GM19238 (cell line): ENCODE data around the gene NGDN.

Experiments
- DNase-seq: peaks from one replicate; pipeline ENCODE4 v3.0.0; 2011; ENCODE audit warnings: low spot score; ENCODE audit not compliant: insufficient read length

The NGDN gene

DNA sequence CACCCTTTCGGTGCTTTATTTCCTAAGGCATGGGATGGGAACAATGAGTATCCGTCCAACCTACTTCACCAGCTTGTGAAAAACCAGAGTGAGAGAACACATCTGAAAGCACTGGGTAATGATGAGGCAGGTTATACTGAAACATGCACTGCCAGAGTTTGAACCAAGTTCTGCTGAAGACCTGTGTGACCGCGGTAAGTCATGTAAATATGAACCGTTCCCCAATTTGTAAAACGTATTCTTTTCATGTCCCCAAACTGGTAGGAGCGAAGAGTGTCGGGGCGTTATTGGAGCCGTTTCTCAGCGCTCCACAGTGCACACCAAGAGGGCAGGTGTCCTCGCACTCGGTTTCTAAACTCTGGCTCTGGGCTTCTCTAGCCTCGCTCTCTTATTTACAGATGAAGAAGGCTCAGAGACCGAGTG lies 788 bp upstream of the NGDN start:
- no peak for DNase-seq

DNA sequence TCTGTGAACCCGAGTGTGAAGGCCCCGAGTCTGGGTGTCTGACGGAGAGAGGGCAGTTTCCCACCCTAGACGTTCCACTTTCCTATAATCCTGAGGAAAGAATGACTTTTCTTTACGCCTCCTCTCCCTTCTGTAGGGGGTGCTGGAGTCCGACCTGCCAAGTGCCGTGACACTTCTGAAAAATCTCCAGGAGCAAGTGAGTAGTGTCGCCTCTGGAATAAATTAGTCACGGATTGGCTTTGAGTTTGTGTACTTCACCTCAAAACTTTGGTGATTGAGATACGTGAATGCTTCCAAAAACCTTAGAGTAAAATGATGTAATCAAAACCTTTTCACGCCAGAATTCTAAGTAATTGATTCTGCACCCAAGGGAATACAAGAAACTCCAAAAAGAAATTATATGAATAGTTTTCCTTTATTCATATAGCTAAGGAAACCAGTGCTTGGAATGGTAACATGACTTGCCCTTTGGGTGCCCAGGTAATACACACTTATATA lies 452 bp downstream of the NGDN start:
- DNase-seq = no peak

DNA sequence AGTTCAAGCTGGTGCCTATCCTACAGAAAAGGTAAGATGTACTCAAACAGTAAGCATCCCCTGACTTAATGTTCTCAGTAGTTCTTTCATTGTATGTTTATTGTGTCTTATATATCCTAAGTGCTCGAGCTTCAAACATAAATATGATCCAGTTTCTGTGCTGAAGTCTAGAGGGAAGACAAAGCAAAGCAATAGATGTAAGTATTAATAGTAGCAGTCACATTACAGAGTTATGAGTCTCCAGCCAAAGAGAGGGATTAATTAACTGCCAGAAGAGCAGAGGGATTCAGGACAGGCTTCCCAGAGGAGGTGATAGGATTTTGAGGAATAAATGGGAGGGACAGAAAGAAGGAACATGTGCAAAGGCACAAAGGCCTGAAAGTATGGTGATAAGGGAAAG lies 1.4 kb downstream of the NGDN start:
- no peak for DNase-seq

DNA sequence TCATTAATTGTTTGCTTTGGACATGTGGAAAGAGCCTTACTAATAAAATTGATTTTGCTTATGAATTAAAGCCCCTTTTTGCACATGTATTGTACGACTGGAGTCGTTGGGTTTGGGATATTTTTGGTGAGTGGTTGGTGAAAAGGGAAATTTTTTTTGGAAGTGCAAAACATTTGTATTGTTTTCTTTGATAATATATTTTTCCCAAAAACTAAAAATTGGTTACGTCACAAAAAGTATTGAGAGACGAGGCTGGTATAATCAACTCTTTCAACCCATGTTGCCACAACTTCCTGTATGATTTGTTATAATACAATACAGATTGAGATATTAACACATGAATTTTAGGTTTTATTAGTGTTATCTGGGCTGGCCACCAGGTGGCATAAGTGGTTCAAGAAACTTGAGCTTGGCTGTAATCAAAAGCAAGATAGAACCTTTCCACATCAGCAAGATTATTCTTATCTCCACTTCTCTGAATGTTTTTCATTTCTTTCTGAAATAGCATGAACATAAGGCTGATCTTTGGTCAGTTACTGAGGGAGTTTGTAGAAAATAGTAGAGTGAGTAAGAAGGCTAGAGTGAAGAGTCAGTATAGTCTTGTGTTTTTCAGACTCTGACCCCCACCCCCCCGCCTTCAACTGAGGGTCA lies 8.7 kb downstream of the NGDN start:
- DNase-seq = peak; percentile 15

DNA sequence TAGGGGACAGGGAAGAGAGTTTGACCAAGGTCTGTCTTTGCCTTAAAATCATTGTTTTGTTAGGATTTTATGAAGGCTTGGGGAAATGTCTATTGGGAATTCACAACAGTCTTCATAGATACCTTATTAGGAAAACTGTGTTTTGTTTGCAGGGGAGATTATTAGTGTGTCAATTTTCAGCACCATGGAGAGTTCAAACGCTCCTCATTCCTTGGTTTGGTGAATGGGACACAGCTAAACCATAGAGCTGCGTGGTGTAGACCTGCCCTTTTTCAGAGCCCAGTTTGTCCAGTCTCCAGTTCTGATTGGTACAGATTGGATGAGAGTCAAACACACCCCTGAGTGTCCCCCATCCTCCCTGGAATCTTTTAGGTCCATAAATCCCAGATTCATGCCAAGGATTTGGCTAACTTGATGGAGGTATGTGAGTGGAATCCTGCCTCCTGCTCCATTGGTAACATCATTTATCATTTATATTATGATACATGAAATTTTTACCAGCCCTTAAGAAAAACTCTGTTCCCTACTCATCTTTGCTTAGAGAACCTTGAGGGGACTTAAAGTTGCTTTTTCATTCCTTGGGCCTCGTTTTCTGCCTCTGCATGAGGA lies 12.0 kb downstream of the NGDN start:
- no peak for DNase-seq

DNA sequence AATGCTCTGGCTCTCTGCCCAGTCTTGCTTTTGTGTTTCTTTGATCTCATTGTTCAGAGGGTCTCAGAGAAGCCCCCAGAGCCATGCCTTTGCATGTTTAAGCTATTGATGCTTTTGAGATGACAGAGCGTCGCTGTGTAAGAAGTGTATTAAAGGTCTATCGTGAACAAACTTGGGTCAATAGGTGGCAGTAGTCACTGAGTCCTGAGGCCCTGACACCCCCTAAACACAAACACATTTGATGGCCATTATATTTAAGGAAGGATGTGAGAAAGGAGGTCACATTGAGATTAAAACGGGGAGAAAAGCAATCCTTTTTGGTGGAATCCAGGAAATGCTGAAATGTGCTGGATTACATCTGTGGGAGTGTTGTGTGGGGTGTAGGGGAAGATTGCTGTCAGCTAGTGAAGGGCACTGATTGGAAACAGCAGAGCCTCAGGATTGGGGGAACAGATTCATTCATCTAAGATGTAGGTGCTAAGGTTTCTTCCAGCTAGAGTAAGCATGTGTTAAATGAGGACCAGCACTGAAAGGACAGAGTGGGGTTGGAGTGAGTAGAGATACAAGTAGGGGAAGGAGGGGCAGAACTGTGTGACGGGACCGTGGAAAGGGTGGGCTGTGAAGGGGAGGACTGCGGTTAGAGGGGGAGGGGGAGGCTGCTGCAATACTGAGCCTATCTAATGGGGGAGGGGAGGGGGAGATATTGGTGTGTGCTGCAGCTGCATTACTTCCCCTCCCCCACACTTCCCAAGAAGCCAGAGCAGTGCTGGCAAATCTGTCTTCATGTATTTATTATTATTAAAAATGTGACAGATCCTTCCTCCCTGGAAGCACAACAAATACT lies 12.7 kb downstream of the NGDN start:
- no peak for DNase-seq

DNA sequence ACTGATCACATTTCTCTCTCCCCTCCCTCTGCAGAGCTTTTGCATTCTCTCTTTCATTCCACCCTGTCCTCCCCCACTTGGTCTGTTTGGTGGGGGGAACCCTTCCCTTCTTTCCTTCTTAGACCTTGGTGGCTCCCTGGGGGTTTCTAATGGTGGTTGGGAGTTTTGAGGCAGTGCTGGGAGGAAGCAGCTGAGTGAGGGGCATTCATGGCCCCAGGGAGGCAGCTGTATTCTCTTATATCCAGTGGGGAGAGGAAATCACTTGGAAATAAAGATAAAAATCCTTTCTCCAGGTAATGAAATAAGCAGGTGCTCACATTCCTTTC lies 13.3 kb downstream of the NGDN start:
- no peak for DNase-seq

DNA sequence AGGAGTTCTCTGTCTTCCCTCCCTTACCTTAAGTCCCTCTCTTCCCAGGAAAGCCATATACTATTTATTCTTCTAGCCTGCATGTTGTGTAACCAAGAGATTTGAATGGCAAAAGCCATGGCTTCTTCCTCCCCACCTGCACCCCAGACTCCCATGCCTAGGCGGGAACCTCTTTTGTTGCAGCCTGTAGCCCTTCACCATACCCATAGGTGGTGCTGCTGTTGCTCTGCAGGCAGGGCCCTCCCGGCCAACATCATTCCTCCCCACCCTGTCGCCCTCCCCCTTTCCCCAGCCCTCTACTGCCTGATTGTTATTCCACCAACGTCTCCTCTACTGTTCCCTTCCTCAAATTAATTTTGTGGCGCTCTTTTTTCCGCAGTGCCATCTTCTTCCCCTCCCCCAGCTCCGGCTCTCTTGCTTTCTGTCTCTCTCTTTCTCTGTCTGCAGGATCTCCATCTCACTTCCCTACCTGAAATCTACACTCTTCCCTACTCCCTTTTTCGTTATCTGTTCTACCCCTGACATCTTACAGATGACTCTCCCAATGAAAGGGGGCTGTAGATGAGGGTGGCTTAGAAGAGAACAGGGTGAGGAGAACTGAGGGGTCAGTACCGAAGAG lies 13.8 kb downstream of the NGDN start:
- DNase-seq = no peak

DNA sequence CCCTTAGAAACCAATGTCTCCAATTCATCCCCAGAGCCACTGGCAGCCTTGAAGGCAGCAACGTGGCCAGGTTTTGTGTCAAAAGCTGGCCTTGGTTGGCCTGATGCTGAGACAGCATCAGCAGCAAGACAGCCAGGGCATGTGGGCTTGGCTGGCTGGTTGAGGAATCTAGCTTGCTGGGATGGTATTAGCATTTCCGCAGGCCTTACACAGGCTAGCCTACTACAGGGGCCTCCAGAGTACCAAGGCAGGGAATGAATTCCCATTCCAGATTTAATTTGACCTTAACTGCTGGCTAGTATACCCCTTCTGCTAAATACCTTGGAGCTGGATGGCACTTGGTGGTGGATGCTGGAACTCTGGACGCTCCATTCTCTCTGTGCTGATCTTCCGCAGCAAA lies 15.8 kb downstream of the NGDN start:
- DNase-seq = no peak

DNA sequence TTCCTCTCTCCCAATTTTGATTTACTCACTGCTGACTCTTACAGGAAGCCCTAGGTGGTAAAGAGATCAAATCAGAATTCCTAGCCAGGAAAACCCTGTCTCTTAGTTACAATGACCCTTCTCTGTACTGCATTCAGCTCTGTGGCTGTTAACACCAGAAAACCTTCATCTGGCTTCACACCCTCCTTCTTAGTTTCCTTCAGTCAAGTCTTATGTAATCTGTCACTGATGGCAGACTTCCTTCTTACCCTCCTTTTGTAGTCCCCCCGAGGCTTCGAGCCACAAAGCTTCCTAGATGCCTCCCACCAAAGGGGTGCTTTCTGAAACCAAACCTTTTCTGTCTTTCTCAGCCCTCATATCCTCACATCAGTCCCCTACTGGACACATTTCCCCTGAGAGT lies 16.5 kb downstream of the NGDN start:
- DNase-seq = no peak

DNA sequence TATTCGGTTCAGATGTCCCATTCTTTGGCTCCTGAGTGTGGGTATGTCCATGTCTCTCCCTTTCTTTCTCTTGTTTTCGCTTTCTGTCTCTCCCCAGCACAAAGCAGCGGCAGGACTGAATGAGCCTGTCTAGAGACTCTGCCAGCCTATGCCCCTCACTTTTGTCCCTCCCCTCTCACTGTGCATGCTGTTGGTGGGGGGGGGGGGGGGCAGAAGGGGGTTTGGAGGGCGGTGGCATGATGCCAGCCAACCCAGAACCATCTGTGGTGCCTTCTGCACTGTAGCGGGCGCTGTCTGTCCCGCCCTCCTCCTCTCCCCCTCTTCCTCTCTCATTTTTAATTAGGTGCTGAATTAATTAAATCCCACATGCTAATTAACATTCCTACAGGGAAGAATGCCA lies 17.7 kb downstream of the NGDN start:
- DNase-seq = no peak

DNA sequence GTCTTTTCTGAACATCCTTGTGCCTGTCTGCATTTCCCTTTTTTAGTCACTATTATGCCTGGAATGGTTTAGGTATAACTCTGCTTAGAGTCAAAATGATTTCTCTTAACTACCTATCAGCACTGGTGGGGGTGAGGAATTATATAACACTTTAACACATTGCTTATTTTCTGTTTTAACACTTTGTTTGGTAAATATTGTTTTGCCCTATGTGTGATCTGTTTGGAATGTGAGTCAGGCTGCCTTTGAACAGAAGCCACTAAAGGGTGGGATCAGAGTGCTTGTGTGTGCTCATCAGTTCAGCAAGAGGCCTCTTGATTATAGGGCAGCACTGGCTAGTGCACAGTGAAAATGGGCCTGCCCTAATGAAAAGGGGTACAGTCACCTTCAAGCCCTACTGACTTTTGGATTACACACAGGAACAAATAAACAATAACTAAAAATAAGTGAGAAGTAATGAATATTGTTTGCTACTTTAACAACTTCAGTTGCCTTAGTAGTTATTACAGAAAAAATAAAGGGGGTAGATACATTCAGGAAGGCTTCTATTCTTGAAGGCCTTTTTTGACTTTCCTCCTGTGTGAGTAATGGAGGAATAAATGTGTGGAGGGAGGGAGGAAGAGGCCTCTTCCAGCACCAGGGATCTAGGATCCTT lies 23.2 kb downstream of the NGDN start:
- no peak for DNase-seq

DNA sequence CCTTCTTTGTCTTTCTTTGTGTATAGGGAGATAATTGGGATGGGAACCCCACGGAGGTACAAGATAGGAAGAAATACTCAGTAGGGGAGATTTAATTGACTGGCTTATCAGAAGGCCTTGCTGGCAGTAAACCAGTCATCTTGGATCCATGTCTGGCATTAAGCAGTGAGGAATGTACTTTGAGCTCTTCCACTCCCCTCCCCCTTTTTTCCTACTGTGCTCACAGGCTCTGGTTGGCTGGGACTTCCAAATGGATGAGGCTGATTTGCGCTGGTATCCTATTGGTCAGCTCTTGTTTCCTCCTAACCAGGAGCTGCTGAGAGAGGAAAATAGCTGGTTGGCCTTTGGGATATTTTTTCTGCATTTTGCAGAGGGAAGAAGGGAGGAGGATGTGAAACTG lies 24.7 kb downstream of the NGDN start:
- DNase-seq = no peak

DNA sequence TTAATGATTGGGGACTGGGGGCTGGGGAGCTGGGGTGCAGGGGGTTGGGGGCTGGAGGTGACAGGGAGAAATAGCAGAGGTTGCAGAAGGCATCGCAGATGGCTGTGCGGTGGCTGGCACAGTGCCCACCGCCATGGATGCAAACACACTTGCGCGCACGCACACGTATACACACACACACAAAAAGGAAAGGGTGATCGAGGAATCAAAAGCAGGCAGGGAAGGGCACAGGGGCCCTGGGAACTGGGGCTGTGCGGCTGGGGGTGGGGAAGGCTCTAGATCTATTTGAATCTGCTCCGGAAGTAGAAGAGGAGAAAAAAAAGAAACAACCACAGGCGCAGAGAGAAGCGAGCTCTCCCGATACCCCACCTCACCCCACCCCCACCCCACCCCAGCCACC lies 42.7 kb downstream of the NGDN start:
- peak; percentile 31 for DNase-seq

DNA sequence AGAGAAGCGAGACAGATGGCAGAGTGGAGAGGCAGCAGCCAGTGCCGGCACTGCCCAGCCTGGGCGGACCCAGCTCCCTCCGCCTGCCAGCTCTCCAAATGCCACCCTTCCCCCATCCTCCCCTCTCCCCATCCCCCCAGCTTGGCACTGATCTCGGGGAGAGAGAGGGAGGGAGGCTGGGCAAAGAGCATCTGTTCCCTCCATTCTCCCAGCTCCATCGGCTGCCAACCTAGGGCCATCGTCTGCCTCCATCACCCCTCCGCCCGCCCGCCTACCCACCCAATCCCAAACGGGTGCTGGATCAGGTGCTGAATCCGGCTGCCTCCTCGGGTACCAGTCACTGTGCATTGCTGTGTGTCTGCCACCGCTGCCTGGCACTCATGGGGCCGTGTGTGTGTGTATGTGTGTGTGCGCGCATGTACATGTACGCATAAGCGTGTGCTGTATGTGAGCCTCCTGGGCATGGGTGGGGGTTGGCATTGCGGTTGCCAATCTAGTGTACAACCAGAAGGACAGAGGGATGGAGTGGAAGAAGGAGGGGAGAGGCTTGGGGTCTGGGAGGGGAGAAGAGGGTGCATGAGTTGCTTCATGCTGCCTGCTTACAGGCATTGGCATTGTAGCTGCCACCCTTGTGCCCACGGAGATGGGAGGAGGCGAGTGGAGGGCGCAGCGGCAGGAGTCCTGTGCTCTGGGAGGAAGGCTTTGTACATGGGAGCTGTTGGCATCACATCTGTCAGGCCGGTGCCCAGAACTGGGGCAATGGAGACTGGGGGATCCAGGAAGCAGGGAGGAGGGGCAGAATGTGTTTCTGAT lies 43.7 kb downstream of the NGDN start:
- no peak for DNase-seq

DNA sequence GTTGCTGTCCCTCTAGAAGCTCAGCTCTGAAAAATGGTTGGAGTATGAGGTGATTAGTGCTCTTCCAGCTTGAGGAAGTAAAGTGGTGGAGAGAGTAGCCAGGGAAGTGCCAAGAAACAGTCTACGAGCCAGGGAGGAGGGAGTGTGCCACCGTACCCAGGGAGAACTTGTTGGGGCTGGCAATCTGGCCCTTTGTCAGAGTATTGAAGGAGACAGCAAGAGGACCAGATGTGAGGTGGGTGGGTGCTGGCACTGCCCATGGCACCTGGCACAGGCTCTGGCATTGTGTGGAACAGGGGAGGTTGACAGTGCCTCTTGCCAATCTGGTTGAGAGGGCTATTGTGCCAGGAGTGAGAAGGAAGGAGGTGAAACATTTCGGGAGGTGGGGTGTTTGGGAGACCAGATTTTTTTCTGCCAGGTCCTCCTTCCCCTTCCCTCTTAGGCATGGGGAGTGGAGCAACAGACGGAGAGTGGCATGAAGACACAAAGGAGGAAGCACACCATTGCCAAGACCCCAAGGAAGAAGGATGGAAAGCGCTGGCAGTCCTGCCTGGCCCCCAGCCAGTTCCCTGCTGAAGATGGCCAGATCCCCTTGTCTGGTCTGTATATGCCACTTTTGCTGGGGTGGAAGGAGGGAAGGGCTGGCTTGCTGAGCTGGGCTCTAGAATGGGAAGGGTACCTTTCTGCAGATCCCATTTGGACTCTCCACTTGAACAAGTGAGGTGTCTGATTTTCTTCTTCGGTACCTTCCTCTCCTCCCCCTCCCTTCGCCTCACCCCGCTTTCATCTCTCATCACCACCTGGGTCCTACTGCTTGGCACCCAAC lies 44.5 kb downstream of the NGDN start:
- DNase-seq = no peak

DNA sequence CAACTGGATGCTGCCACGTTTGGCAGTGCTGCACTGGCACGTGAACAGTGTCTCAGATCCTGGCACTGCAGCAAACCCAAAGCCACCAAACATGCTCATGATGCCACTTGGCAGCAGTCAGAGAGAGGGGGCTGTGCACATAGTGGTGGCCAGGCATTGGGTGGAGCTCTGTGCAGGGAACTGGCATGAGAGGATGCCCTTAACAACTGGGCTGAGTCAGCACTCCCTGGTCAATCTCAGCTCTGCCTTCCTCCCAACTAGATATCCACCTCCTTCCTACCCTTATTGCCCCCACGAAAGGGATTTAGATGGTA lies 45.1 kb downstream of the NGDN start:
- no peak for DNase-seq

DNA sequence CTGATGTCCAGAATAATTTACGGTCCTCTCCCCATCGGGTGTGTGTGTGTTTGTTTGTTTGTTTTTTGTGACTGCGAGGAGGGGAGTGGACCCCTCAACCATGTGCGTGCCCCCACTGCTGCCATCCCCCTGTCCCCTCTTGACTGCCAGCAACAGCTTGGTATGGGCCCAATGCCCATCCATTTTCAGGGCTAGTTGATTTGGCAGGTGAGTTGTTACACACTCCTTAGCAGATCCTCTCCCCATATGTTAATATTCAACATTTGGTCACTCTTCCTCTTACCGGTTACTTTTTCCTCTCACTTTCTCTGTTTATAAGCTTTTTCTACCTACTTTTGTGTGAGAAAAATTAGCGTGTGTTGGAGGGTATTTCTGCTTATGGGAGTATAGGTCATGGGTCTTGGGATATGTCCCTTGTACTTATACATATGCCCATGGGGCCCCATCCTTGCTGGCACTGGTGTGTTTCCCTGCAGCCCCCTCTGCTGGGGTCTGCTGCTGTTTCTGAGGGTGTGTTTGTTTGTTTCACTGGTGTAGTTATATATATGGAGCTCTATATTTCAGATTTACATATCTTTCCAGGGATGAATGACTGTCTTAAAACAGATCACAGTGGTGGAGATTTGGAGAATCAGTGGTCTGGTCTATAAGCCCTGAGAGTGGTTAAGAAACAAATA lies 48.3 kb downstream of the NGDN start:
- no peak for DNase-seq

DNA sequence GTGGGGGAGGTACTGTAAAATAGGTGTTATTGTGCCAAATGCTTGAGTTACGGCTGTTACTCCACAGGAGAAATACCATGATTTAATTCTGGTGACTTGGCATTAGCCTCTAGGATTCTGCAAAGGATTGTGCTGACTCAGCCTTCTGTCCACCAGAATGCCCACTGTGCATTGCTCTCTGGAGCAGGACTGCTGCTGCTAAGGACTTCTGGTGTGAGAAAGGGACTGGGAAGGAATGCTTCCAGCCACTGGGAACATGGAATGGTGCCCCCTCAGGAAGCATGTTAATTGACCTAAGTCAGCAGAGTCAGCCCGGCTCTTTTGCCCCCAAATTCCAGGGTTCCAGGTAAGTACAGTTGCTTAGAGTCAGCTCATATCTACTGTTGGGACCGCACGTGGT lies 49.2 kb downstream of the NGDN start:
- DNase-seq = no peak
